ENCODE measurements around the gene NTSR1.
"Not testable (repeated sequence)": the region's sequence is repeated elsewhere in the genome, so short reads cannot be mapped to it uniquely, and the experiment has no call there.

The NTSR1 gene

GRCh38 chr20:62679978-62680589 is 28.6 kb upstream of the NTSR1 start:
- H3K4me3 ChIP-seq (ENCODE audit: low read depth, low read length) = no peak overlapping the region
- TF ChIP-seq CTCF (IDR thresholded peaks at IDR 0.05; ENCODE audit: insufficient read depth, low read depth, low read length, missing control alignments) = no peak
- no peak for DNase-seq (ENCODE audit: low read depth)

GRCh38 chr20:62682912-62683517 is 25.6 kb upstream of the NTSR1 start:
- no peak for DNase-seq (ENCODE audit: low read depth)
- no peak for TF ChIP-seq CTCF (IDR thresholded peaks at IDR 0.05; ENCODE audit: insufficient read depth, low read depth, low read length, missing control alignments)
- no peak overlapping the region for H3K4me3 ChIP-seq (ENCODE audit: low read depth, low read length)

- not testable (repeated sequence) for DNase-seq (ENCODE audit: low read depth); H3K4me3 ChIP-seq (ENCODE audit: low read depth, low read length)
Observed at GRCh38 chr20:62683660-62684322, 24.8 kb upstream of the NTSR1 start.

GRCh38 chr20:62684981-62685380 is 23.7 kb upstream of the NTSR1 start:
- H3K4me3 ChIP-seq (ENCODE audit: low read depth, low read length) = no peak overlapping the region
- DNase-seq (ENCODE audit: low read depth) = no peak
- TF ChIP-seq CTCF (IDR thresholded peaks at IDR 0.05; ENCODE audit: insufficient read depth, low read depth, low read length, missing control alignments) = no peak

- no peak for TF ChIP-seq CTCF (IDR thresholded peaks at IDR 0.05; ENCODE audit: insufficient read depth, low read depth, low read length, missing control alignments)
- H3K4me3 ChIP-seq (ENCODE audit: low read depth, low read length) = no peak overlapping the region
- peak; percentile 9 for DNase-seq (ENCODE audit: low read depth)
Observed at GRCh38 chr20:62685781-62686555, 22.7 kb upstream of the NTSR1 start.

GRCh38 chr20:62686869-62687830 is 21.5 kb upstream of the NTSR1 start:
- no peak for TF ChIP-seq CTCF (IDR thresholded peaks at IDR 0.05; ENCODE audit: insufficient read depth, low read depth, low read length, missing control alignments)
- H3K4me3 ChIP-seq (ENCODE audit: low read depth, low read length) = no peak overlapping the region
- no peak for DNase-seq (ENCODE audit: low read depth)
